K562 (cell line): ENCODE measurements around the gene KCNK1. TPM values are rescaled to one million over a fixed set of nuclear protein-coding genes. Genes with fewer than 3 reads are reported as not detected.

ENCODE experiments used
- ATAC-seq: fragments of 200-7000 bp; cut with Tn5 transposase; 3 replicates; pipeline ENCODE4 v1.9.1; 2020; ENCODE audit warnings: moderate library complexity
- BruUV-seq: library from RNA; stranded (reverse); fragments of 400-500 nt; replicated peaks from 2 replicates; lab custom pipeline; 2021; lab: Mats Ljungman, UMichigan
- CTCF ChIA-PET: fragments of 300-600 bp; formaldehyde crosslinking; extraction: SDS; loops from one replicate; lab custom pipeline; 2021; ENCODE audit warnings: low intra/inter-chr PET ratio; lab: Yijun Ruan, JAX
- POLR2A ChIA-PET: fragments of 300-600, 350-650 bp; sonication (Branson Sonifier 250); formaldehyde crosslinking; extraction: SDS; loops from one replicate; lab custom pipeline; 2021; ENCODE audit warnings: antibody characterized with exemption, inconsistent platforms; lab: Yijun Ruan, JAX
- DNase-seq, 4 experiments: peaks; one replicate each; pipeline versions ENCODE4 v3.0.0 to v3.0.0-alpha.2; 2011 to 2018; ENCODE audit warnings: low spot score in 3 of 4, mixed read lengths in 3 of 4; ENCODE audit errors: extremely low read depth in 1 of 4
- FAIRE-seq: peaks from 2 replicates; lab custom pipeline; 2011; peaks lifted over from hg19 to GRCh38; lab: Jason Lieb, UNC
- H2AFZ ChIP-seq: 2 replicates; pipeline ENCODE4 v1.6.0; 2011; ENCODE audit warnings: low read depth, low read length, control low read depth, inconsistent platforms
- H3K27ac ChIP-seq: fragments of 200-600 bp; 3 replicates; pipeline ENCODE4 v1.8.0; 2011; ENCODE audit warnings: low read depth, mild to moderate bottlenecking, control low read depth, inconsistent platforms, low read length, moderate library complexity, mixed read lengths; ENCODE audit errors: extremely low read depth
- H3K27me3 ChIP-seq, 2 experiments: fragments of 300-600 bp in 1 of 2; 2 replicates in 1 of 2; 3 replicates in 1 of 2; pipeline versions ENCODE4 v1.6.0 to v1.8.0; 2011; ENCODE audit warnings: inconsistent platforms in 2 of 2, low read length in 2 of 2, mild to moderate bottlenecking in 1 of 2, mixed read lengths in 1 of 2, moderate library complexity in 1 of 2; ENCODE audit not compliant: control insufficient read depth in 2 of 2, insufficient read depth in 2 of 2
- H3K36me3 ChIP-seq: fragments of 300-600 bp; 3 replicates; pipeline ENCODE4 v1.8.0; 2011; ENCODE audit warnings: mild to moderate bottlenecking, low read length, inconsistent platforms; ENCODE audit not compliant: control insufficient read depth, insufficient read depth
- H3K4me1 ChIP-seq, 2 experiments: fragments of 200-600 bp in 1 of 2; replicated peaks in 1 of 2; 2 replicates in 1 of 2; 3 replicates in 1 of 2; pipeline versions ENCODE4 v1.5.1 to v1.8.0; 2011; ENCODE audit warnings: inconsistent platforms in 2 of 2, low read length in 2 of 2, mild to moderate bottlenecking in 1 of 2, mixed read lengths in 1 of 2, moderate library complexity in 1 of 2; ENCODE audit not compliant: control insufficient read depth in 2 of 2, insufficient read depth in 2 of 2
- H3K4me2 ChIP-seq: 2 replicates; pipeline ENCODE4 v1.6.1; 2011; ENCODE audit warnings: low read length, control low read depth, inconsistent platforms, mixed read lengths; ENCODE audit not compliant: insufficient read depth
- H3K4me3 ChIP-seq: fragments of 200-600 bp; sonication (generic), shearing (Covaris generic); 2 replicates; pipeline ENCODE4 v1.5.1; 2016; ENCODE audit warnings: control low read depth, inconsistent platforms
- H3K79me2 ChIP-seq: fragments of 200-600 bp; 3 replicates; pipeline ENCODE4 v1.8.0; 2011; ENCODE audit warnings: low read length, inconsistent platforms; ENCODE audit not compliant: control insufficient read depth, insufficient read depth
- H3K9ac ChIP-seq, 2 experiments: 2 replicates each; pipeline versions ENCODE4 v1.6.0 to v1.6.1; 2011; ENCODE audit warnings: low read depth in 2 of 2, low read length in 2 of 2, control low read depth in 1 of 2, inconsistent platforms in 1 of 2, mild to moderate bottlenecking in 1 of 2, mixed read lengths in 1 of 2; ENCODE audit not compliant: insufficient read depth in 1 of 2
- H3K9me1 ChIP-seq: one replicate; pipeline ENCODE4 v1.6.0; 2011; ENCODE audit warnings: inconsistent platforms, mild to moderate bottlenecking, low read length, moderate library complexity; ENCODE audit not compliant: control insufficient read depth, insufficient read depth
- H3K9me3 ChIP-seq: replicated peaks from 2 replicates; pipeline ENCODE4 v1.5.1; 2011; ENCODE audit warnings: low read depth, low read length, inconsistent platforms; ENCODE audit not compliant: control insufficient read depth, insufficient read depth
- H4K20me1 ChIP-seq: replicated peaks from 2 replicates; pipeline ENCODE4 v1.6.1; 2011; ENCODE audit warnings: low read length, inconsistent platforms, mixed read lengths; ENCODE audit not compliant: control insufficient read depth, insufficient read depth
- NFIX ChIP-seq: fragments of 250-450 bp; sonication (Bioruptor Pico); IDR thresholded peaks from 2 replicates; pipeline ENCODE4 v1.4.0; 2020; ENCODE audit warnings: low read depth, mild to moderate bottlenecking, moderate library complexity
- NUFIP1 ChIP-seq: fragments of 450-650 bp; IDR thresholded peaks from 2 replicates; pipeline ENCODE4 v1.6.1; 2018; ENCODE audit not compliant: partially characterized antibody
- TBL1XR1 ChIP-seq, 2 experiments: IDR thresholded peaks; 2 replicates each; pipeline ENCODE4 v1.6.1; 2012; ENCODE audit warnings: improper control_type of control experiment in 2 of 2, low read length in 2 of 2, mild to moderate bottlenecking in 1 of 2
- ZNF174 ChIP-seq: fragments of 250-450 bp; sonication (Bioruptor Pico); IDR thresholded peaks from 2 replicates; pipeline ENCODE4 v1.4.0; 2020; ENCODE audit warnings: mild to moderate bottlenecking
- ZNF830 ChIP-seq: fragments of 250-450 bp; sonication (Bioruptor Pico); IDR thresholded peaks from 2 replicates; pipeline ENCODE4 v1.5.0; 2021; ENCODE audit warnings: mild to moderate bottlenecking
- WGBS: fragments of 100-300 bp; shearing (Covaris generic); methylation state at CpG from one replicate; pipeline ENCODE4 v1.1.6; 2016; ENCODE audit warnings: low coverage, mixed read lengths; ENCODE audit not compliant: insufficient coverage; ENCODE audit errors: missing lambda C conversion rate; 5-methylcytosine and 5-hydroxymethylcytosine counted together
- in situ Hi-C: fragments of 300-500 bp; cut with MboI; formaldehyde crosslinking; loops from 4 replicates; pipeline ENCODE4 v1.15.0; 2018; ENCODE audit warnings: inconsistent platforms, mixed read lengths
- intact Hi-C: fragments of 100-400 bp; cut with micrococcal nuclease; formaldehyde crosslinking; loops from 2 replicates; pipeline ENCODE4 v1.14.2; 2022
- polyA plus RNA-seq, 8 experiments: library from polyadenylated mRNA; depleted of rRNA in 4 of 8; stranded (reverse) in 5 of 8; unstranded in 3 of 8; fragments of >200 nt; fragmentation: Nextera tagmentation in 2 of 8; fragmentation: Illumina TruSeq in 1 of 8; extraction: Ambion mirVana in 2 of 8; extraction: Trizol in 1 of 8; gene quantifications; 2 replicates each; pipeline versions ENCODE4 v1.2.1 to v1.2.3, GENCODE V29; 2011 to 2014; ENCODE audit warnings: inconsistent platforms in 1 of 8, missing spikeins in 1 of 8
- total RNA-seq, 7 experiments: library from RNA; depleted of rRNA in 6 of 7; stranded (reverse); fragments of >200 nt in 6 of 7; fragmentation: Illumina TruSeq in 2 of 7; extraction: Trizol in 2 of 7; gene quantifications; 2 replicates each; pipeline versions ENCODE4 v1.2.1 to v1.2.3, GENCODE V29; 2011 to 2021; ENCODE audit warnings: low replicate concordance in 1 of 7
- TF ChIP-seq, protein P1 (sequence below): fragments of 450-650 bp; IDR thresholded peaks from 2 replicates; pipeline ENCODE4 v1.6.1; 2016
- TF ChIP-seq, protein P2 (sequence below): sonication (generic); formaldehyde crosslinking; IDR thresholded peaks from 2 replicates; pipeline ENCODE4 v1.8.0; 2022; ENCODE audit warnings: mild to moderate bottlenecking, missing genetic modification reagents
- TF ChIP-seq, protein P3 (sequence below), 2 experiments: fragments of 450-650 bp; formaldehyde crosslinking in 1 of 2; IDR thresholded peaks; 2 replicates each; pipeline versions ENCODE4 v1.4.0 to v1.6.1; 2014 to 2020; ENCODE audit warnings: mild to moderate bottlenecking in 2 of 2, borderline replicate concordance in 1 of 2, low read depth in 1 of 2

Gene KCNK1
- total and polyA plus RNA-seq, 9 of the 15 experiments (the other 6 are each of a cell fraction or from before 2014, with no cell fraction given), result 3.1 to 22.7 (median 6.0) TPM

DNA sequence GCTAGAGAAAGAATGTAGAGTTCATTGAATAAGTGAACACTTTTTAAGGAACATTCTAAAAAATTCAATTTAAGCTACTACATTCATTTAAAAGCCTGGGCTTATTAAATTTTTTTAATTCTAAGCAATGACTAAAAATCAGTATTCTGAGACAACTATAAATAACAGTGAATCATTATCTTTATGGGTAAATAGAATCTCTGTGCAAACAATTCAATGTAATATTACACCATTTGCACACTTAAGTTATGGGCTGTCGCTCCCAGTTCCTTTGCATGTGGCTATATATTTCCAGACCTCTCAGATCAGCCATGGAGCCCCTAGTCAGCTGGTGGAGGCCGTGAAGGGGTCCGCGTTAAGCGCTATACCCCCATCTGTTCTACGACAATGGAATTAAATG lies 65.1 kb downstream of the KCNK1 start:
- Histone ChIP-seq H4K20me1 (no peaks in the 10 kb centered on the region), H3K9me3 (no peaks in the 10 kb centered on the region), H3K4me2 (no peak overlapping the region), H2AFZ (no peak overlapping the region), H3K27me3 (no peaks in the 10 kb centered on the region), H3K4me1 (peaks cover 0 to 11% of the 10 kb centered on the region in 2 experiments; a peak in 2 of 5 replicates), H3K9me1 (no peaks in the 10 kb centered on the region), H3K79me2 (no peaks in the 10 kb centered on the region), H3K4me3 (no peak overlapping the region), H3K36me3 (no peaks in the 10 kb centered on the region), H3K27ac (no peak overlapping the region), H3K9ac (no peak overlapping the region)
- ATAC-seq (no peak), DNase-seq (no peak), FAIRE-seq (no peak)
- in situ Hi-C loops, result no loop called here
- intact Hi-C loops, result no loop called here
- POLR2A ChIA-PET, result interaction anchor here (0.7 kb wide), 1 partner anchor 22 kb away, joined by 3 read pairs; no protein-coding TSS in a partner anchor
- CTCF ChIA-PET, result interaction anchor here (0.6 kb wide), 1 partner anchor 14 kb away, joined by 5 read pairs; no protein-coding TSS in a partner anchor
- BruUV-seq, result no TSS peak
- 85% methylated on average over 6 of the region's 6 CpGs for WGBS
- TF ChIP-seq NUFIP1, result no peak
- no peak for TF ChIP-seq NFIX
- TF ChIP-seq, protein P1, sequence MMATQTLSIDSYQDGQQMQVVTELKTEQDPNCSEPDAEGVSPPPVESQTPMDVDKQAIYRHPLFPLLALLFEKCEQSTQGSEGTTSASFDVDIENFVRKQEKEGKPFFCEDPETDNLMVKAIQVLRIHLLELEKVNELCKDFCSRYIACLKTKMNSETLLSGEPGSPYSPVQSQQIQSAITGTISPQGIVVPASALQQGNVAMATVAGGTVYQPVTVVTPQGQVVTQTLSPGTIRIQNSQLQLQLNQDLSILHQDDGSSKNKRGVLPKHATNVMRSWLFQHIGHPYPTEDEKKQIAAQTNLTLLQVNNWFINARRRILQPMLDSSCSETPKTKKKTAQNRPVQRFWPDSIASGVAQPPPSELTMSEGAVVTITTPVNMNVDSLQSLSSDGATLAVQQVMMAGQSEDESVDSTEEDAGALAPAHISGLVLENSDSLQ, result no peak
- no peak for TF ChIP-seq ZNF174 (CRISPR knock-in tag)
- TF ChIP-seq, protein P2, sequence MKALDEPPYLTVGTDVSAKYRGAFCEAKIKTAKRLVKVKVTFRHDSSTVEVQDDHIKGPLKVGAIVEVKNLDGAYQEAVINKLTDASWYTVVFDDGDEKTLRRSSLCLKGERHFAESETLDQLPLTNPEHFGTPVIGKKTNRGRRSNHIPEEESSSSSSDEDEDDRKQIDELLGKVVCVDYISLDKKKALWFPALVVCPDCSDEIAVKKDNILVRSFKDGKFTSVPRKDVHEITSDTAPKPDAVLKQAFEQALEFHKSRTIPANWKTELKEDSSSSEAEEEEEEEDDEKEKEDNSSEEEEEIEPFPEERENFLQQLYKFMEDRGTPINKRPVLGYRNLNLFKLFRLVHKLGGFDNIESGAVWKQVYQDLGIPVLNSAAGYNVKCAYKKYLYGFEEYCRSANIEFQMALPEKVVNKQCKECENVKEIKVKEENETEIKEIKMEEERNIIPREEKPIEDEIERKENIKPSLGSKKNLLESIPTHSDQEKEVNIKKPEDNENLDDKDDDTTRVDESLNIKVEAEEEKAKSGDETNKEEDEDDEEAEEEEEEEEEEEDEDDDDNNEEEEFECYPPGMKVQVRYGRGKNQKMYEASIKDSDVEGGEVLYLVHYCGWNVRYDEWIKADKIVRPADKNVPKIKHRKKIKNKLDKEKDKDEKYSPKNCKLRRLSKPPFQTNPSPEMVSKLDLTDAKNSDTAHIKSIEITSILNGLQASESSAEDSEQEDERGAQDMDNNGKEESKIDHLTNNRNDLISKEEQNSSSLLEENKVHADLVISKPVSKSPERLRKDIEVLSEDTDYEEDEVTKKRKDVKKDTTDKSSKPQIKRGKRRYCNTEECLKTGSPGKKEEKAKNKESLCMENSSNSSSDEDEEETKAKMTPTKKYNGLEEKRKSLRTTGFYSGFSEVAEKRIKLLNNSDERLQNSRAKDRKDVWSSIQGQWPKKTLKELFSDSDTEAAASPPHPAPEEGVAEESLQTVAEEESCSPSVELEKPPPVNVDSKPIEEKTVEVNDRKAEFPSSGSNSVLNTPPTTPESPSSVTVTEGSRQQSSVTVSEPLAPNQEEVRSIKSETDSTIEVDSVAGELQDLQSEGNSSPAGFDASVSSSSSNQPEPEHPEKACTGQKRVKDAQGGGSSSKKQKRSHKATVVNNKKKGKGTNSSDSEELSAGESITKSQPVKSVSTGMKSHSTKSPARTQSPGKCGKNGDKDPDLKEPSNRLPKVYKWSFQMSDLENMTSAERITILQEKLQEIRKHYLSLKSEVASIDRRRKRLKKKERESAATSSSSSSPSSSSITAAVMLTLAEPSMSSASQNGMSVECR (CRISPR knock-in tag), result no peak
- no peak for TF ChIP-seq TBL1XR1 (IDR thresholded peaks at IDR 0.05; ENCODE audit: low read length in 2 of 2)
- TF ChIP-seq, protein P3, sequence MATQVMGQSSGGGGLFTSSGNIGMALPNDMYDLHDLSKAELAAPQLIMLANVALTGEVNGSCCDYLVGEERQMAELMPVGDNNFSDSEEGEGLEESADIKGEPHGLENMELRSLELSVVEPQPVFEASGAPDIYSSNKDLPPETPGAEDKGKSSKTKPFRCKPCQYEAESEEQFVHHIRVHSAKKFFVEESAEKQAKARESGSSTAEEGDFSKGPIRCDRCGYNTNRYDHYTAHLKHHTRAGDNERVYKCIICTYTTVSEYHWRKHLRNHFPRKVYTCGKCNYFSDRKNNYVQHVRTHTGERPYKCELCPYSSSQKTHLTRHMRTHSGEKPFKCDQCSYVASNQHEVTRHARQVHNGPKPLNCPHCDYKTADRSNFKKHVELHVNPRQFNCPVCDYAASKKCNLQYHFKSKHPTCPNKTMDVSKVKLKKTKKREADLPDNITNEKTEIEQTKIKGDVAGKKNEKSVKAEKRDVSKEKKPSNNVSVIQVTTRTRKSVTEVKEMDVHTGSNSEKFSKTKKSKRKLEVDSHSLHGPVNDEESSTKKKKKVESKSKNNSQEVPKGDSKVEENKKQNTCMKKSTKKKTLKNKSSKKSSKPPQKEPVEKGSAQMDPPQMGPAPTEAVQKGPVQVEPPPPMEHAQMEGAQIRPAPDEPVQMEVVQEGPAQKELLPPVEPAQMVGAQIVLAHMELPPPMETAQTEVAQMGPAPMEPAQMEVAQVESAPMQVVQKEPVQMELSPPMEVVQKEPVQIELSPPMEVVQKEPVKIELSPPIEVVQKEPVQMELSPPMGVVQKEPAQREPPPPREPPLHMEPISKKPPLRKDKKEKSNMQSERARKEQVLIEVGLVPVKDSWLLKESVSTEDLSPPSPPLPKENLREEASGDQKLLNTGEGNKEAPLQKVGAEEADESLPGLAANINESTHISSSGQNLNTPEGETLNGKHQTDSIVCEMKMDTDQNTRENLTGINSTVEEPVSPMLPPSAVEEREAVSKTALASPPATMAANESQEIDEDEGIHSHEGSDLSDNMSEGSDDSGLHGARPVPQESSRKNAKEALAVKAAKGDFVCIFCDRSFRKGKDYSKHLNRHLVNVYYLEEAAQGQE (IDR thresholded peaks at IDR 0.05; ENCODE audit: borderline replicate concordance), result no peak
- TF ChIP-seq, protein P3 (CRISPR knock-in tag; IDR thresholded peaks at IDR 0.05; ENCODE audit: low read depth), result no peak
- no peak for TF ChIP-seq ZNF830
